ENCODE measurements around the gene UCN. TPM values are rescaled to one million over a fixed set of nuclear protein-coding genes. Genes with fewer than 3 reads are reported as not detected.
A peak's percentile ranks its signal among the peaks of the same experiment; 100 is the strongest.
"Not testable (repeated sequence)": the region's sequence is repeated elsewhere in the genome, so short reads cannot be mapped to it uniquely, and the experiment has no call there.

The UCN gene
- total RNA-seq: 0.84 TPM
- long read RNA-seq: 0 reads

- ATAC-seq: peak; percentile 12
- intact Hi-C loops (cut with DNase I): no loop called here
- no peak for DNase-seq (ENCODE audit: missing footprints)
These were observed at the start of gene UCN for GRCh38 chr2:27308359-27308881. TSS of gene UCN (minus strand) at chr2:27308445. CDS start at chr2:27307895, 550 bp downstream.

GRCh38 chr2:27356382-27357181 is 48.3 kb upstream of the UCN start, which contains the start of gene GTF3C2:
TSS of gene GTF3C2 (minus strand) at chr2:27356764. CDS start at chr2:27343554, 13,210 bp downstream.
- ATAC-seq: peak; percentile 97
- peak; percentile 97 for DNase-seq (ENCODE audit: missing footprints)
- intact Hi-C loops (cut with DNase I): loop anchor here (2.0 kb wide), 1 partner anchor 14 kb away; the partner anchor contains the start of genes EIF2B4 and SNX17

GRCh38 chr2:27356056-27356381 is 47.8 kb upstream of the UCN start:
- ATAC-seq (peak; percentile 6), DNase-seq (ENCODE audit: missing footprints) (no peak)
- intact Hi-C loops (cut with DNase I): loop anchor here (2.0 kb wide), 1 partner anchor 15 kb away; the partner anchor contains the start of genes EIF2B4 and SNX17

- intact Hi-C loops (cut with DNase I): loop anchor here (2.0 kb wide), 1 partner anchor 54 kb away; the partner anchor contains the start of gene PPM1G
- ATAC-seq: no peak
- DNase-seq (ENCODE audit: missing footprints): no peak
These were observed 46.3 kb upstream of the UCN start for GRCh38 chr2:27354597-27354927.

GRCh38 chr2:27353762-27354596 is 45.7 kb upstream of the UCN start:
- ATAC-seq (no peak), DNase-seq (ENCODE audit: missing footprints) (no peak)
- intact Hi-C loops (cut with DNase I): loop anchor here (2.0 kb wide), 1 partner anchor 55 kb away; the partner anchor contains the start of gene PPM1G

- DNase-seq (ENCODE audit: missing footprints); ATAC-seq; intact Hi-C loops (cut with DNase I): not testable (repeated sequence)
These were observed 45.1 kb upstream of the UCN start for GRCh38 chr2:27353386-27353761.

GRCh38 chr2:27351802-27352598 is 43.8 kb upstream of the UCN start:
- intact Hi-C loops (cut with DNase I): no loop called here
- DNase-seq (ENCODE audit: missing footprints): no peak
- no peak for ATAC-seq

GRCh38 chr2:27350106-27350693 is 42.0 kb upstream of the UCN start:
- ATAC-seq: no peak
- intact Hi-C loops (cut with DNase I): no loop called here

GRCh38 chr2:27347641-27348040 is 39.4 kb upstream of the UCN start:
- DNase-seq (ENCODE audit: missing footprints) (no peak), ATAC-seq (no peak)
- intact Hi-C loops (cut with DNase I): no loop called here

More at GRCh38 chr2:27350106-27350693, 42.0 kb upstream of the UCN start:
- DNase-seq (ENCODE audit: missing footprints): no peak

- DNase-seq (ENCODE audit: missing footprints) (no peak), ATAC-seq (no peak)
- intact Hi-C loops (cut with DNase I): no loop called here
These were observed 27.9 kb upstream of the UCN start for GRCh38 chr2:27336173-27336572.

- DNase-seq (ENCODE audit: missing footprints) (no peak), ATAC-seq (no peak)
- intact Hi-C loops (cut with DNase I): no loop called here
These were observed 27.1 kb upstream of the UCN start for GRCh38 chr2:27335311-27335710.

GRCh38 chr2:27324720-27325119 is 16.5 kb upstream of the UCN start:
- ATAC-seq (no peak), DNase-seq (ENCODE audit: missing footprints) (no peak)
- intact Hi-C loops (cut with DNase I): no loop called here

- ATAC-seq (no peak), DNase-seq (ENCODE audit: missing footprints) (no peak)
- intact Hi-C loops (cut with DNase I): loop anchor here (1.0 to 2.0 kb wide), 2 partner anchors 41 to 47 kb away; partner anchors contain the start of genes EIF2B4, SNX17 and TRIM54
These were observed 15.5 kb upstream of the UCN start for GRCh38 chr2:27323596-27324285.

- intact Hi-C loops (cut with DNase I): loop anchor here (1.0 to 2.0 kb wide), 2 partner anchors 41 to 48 kb away; partner anchors contain the start of genes EIF2B4, SNX17 and TRIM54
- peak; percentile 96 for ATAC-seq
- DNase-seq (ENCODE audit: missing footprints): peak; percentile 95
These were observed 14.7 kb upstream of the UCN start, which contains the start of gene MPV17 for GRCh38 chr2:27322766-27323595. TSS of gene MPV17 (minus strand) at chr2:27323097. CDS start at chr2:27322517, 580 bp downstream.

- intact Hi-C loops (cut with DNase I): loop anchor here (2.0 kb wide), 1 partner anchor 48 kb away; the partner anchor contains the start of genes EIF2B4 and SNX17
- DNase-seq (ENCODE audit: missing footprints) (no peak), ATAC-seq (peak; percentile 6)
These were observed 14.1 kb upstream of the UCN start for GRCh38 chr2:27322301-27322765.

- no peak for DNase-seq (ENCODE audit: missing footprints)
- intact Hi-C loops (cut with DNase I): no loop called here
- peak; percentile 65 for ATAC-seq
These were observed 12.8 kb upstream of the UCN start for GRCh38 chr2:27320958-27321543.

Data from Right ventricle myocardium inferior (tissue), 1 donor.